B cell (primary cell): ENCODE results near the gene MCRIP2.

ENCODE experiments used
- EZH2 ChIP-seq: IDR thresholded peaks from 2 replicates; pipeline ENCODE4 v1.6.1; 2012; ENCODE audit warnings: borderline replicate concordance, low read depth, mild to moderate bottlenecking, moderate library complexity, low read length; ENCODE audit not compliant: insufficient read depth, poor library complexity, severe bottlenecking
- TF ChIP-seq, protein P1 (sequence below): fragments of 200-600 bp; IDR thresholded peaks from one replicate; pipeline ENCODE4 v1.8.0; 2022; ENCODE audit warnings: antibody characterized with exemption, mild to moderate bottlenecking

DNA sequence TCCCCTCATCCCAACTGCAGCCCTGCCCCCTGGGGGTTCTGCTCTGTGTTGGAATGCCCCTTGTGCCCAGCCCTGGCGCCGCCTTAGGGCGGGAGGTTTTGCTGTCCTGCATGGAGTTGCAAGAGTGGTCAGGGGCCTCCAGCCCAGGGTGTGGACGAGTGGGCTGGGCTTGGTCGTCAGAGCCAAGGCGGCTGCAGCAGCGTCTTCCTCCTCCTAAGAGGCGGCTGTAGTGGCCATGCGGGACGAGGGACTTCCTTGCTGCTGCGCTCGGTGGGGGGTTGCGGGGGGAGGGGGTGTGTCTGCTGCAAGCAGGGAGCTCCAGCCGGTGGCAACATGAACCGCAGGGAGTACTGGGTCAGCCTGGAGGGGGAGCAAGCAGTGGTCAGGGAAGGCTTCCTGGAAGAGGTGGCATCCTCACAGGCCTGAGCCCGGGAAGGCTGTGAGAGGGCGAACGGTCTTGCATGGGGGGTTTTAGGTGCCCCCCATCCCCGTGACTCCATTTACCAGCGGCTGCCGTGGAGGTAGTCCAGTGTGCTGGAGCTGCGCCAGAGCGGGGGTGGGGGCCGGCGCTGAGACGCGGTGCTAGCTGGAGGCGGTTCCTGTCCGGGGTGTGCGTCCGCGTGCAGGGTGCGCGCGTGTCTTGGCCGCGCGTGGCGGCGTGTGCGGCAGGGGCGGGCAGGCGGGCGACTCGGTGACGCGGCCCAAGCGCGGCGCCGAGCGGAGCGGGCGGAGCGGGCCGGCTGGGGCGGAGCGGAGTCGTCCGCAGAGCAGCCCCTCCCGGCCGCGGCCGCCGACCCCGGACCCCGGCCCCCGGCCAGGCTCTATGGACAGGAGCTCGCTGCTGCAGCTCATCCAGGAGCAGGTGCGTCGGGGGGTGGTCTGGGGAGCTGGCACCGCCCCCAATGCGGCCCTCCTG lies 33.6 kb downstream of the MCRIP2 start, which contains the start of gene RHBDL1:
- TF ChIP-seq, protein P1, sequence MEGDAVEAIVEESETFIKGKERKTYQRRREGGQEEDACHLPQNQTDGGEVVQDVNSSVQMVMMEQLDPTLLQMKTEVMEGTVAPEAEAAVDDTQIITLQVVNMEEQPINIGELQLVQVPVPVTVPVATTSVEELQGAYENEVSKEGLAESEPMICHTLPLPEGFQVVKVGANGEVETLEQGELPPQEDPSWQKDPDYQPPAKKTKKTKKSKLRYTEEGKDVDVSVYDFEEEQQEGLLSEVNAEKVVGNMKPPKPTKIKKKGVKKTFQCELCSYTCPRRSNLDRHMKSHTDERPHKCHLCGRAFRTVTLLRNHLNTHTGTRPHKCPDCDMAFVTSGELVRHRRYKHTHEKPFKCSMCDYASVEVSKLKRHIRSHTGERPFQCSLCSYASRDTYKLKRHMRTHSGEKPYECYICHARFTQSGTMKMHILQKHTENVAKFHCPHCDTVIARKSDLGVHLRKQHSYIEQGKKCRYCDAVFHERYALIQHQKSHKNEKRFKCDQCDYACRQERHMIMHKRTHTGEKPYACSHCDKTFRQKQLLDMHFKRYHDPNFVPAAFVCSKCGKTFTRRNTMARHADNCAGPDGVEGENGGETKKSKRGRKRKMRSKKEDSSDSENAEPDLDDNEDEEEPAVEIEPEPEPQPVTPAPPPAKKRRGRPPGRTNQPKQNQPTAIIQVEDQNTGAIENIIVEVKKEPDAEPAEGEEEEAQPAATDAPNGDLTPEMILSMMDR, result no peak
- TF ChIP-seq EZH2, result no peak
